GM10248 (cell line): ENCODE data around the gene TSPAN7.

ENCODE experiments used
- CTCF ChIA-PET: fragments of 300-600 bp; sonication (Branson Sonifier 250); formaldehyde crosslinking; extraction: SDS; loops from one replicate; lab custom pipeline; 2021; ENCODE audit warnings: antibody characterized with exemption; lab: Yijun Ruan, JAX
- POLR2A ChIA-PET: fragments of 350-650 bp; sonication (Branson Sonifier 250); formaldehyde crosslinking; extraction: SDS; loops from one replicate; lab custom pipeline; 2020; ENCODE audit warnings: antibody characterized with exemption; lab: Yijun Ruan, JAX
- DNase-seq: peaks from one replicate; pipeline ENCODE4 v3.0.0; 2012; ENCODE audit errors: extremely low spot score
- CTCF ChIP-seq: IDR thresholded peaks from 2 replicates; pipeline ENCODE4 v1.5.1; 2012; ENCODE audit warnings: mild to moderate bottlenecking, low read depth; ENCODE audit errors: extremely low read depth, missing control alignments, control extremely low read depth

Gene TSPAN7

DNA sequence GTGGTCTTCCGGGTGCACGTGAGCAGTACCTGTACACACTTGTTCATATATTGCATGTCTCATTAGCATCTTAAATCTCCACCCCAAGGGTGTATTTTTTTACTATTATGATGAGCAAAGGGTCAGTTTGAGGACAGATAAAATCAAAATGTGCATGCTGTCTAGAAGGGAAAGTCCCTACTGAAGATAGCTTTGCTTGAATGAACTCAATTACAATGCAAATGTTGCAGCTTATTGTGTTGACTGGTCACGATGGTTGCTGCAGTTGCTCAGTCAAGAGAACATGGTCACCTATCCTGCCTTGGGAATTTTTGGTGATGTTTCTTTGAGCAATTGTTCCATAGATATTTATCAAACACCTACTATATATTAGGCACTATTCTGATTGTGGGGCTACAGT is 136.1 kb downstream of the TSPAN7 start:
- DNase-seq, result no peak
- no peak for TF ChIP-seq CTCF
- ChIA-PET POLR2A (no interaction called here), CTCF (no interaction called here)

DNA sequence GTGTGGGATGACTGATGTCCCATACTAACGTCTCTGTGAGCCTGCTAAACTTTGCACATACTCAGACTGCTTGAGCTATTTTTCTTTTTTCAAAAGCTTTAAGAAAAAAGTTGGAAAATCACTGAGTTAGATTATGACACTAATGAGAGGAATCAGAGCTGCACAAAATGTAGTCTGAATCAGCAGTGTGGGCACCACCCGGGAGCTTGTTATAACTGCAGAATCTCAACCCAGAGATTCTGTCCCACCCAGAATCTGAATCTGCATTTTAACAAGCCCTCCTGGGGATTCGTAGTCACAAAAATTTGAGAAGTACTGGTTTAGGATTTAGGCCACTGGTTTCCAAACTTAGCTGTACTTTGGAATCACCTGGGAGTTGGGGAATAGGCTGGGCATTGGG is 137.8 kb downstream of the TSPAN7 start:
- ChIA-PET POLR2A (no interaction called here), CTCF (interaction anchor here (0.9 kb wide), 1 partner anchor 71 kb away, joined by 4 read pairs; no protein-coding TSS in a partner anchor)
- TF ChIP-seq CTCF, result no peak
- DNase-seq, result no peak

- no peak for TF ChIP-seq CTCF
- DNase-seq, result no peak
- ChIA-PET CTCF (interaction anchor here (0.9 kb wide), 1 partner anchor 72 kb away, joined by 4 read pairs; no protein-coding TSS in a partner anchor), POLR2A (no interaction called here)
These were observed 138.4 kb downstream of the TSPAN7 start for GRCh38 chrX:38699696-38700095.

DNA sequence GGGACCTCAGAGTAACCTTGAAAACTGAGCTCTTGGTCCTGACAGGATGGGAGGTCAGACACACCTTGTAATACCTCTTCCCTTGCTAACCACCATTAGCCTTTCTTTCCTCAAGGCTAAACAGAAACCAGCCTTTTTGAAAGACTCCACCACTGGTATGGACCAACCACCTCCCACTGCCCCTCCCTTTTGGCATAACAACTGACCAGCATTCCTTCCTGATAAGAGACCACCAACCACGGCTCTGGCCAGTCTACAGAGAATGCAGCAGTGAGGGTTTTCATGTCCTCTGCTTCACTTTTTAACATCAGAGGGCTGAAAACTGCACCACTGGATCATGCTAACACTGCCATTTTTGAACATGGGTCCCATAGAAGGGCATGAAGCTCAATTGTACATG is 139.7 kb downstream of the TSPAN7 start:
- no peak for TF ChIP-seq CTCF
- no peak for DNase-seq
- ChIA-PET CTCF (interaction anchor here (1.2 kb wide), 1 partner anchor 19 kb away, joined by 3 read pairs; no protein-coding TSS in a partner anchor), POLR2A (no interaction called here)

DNA sequence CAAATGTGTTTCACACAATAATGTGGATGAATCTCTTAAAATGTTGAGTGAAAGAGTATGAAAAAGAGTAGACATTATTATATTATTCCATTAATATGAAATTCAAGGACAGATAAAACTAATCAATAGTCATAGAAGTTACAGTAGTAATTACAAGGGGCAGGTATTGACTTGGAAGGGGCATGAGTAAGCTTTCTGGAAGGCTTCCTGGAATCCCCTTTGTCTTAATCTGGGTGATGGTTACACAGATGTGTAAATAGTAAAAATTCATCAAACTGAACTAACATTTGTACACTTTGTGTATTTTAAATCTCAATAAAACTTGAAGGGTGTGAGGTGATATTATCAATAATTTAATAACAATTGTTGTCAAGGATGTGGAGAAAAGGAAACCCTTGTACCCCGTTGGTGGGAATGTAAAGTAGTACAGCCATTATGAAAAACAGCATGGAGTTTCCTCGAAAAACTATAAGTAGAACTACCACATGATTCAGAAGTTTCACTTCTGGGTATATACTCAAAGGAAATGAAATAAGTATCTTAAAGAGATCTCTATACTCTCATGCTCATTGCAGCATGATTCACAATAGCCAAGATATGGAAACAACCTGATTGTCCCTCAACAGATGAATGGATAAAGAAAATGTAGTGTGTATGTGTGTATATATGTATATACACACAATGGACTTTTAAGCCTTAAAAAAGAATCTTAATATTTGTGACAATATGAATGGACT is 143.0 kb downstream of the TSPAN7 start:
- POLR2A ChIA-PET, result no interaction called here
- CTCF ChIA-PET, result no interaction called here
- DNase-seq, result no peak
- no peak for TF ChIP-seq CTCF

- no peak for TF ChIP-seq CTCF
- DNase-seq, result peak; percentile 28
- CTCF ChIA-PET, result interaction anchor here (1.2 to 1.9 kb wide), 3 partner anchors 11 to 434 kb away, joined by 3 to 5 read pairs (median 3); no protein-coding TSS in a partner anchor
- POLR2A ChIA-PET, result no interaction called here
These were observed 156.5 kb downstream of the TSPAN7 start for GRCh38 chrX:38717871-38718270.

DNA sequence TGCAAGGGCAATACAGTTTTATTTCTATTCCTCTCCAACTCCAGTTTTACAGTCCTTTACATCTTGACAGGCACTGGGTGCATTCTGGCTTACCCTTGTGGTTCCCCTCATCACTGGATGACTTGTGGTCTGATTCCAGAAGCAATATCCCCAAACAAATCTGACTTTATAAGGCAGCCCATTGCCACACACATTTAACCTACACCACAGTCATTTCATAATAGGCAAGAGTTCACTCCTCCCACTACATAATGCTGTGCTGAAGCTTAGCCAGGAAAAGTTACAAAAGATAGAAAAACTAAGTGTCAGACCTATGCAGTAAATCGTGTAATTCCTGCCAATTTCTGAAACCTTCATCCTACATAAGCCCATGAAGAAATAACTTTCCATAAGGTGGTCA is 157.0 kb downstream of the TSPAN7 start:
- no peak for TF ChIP-seq CTCF
- POLR2A ChIA-PET, result no interaction called here
- CTCF ChIA-PET, result interaction anchor here (0.7 to 1.9 kb wide), 3 partner anchors 11 to 32 kb away, joined by 3 to 5 read pairs (median 3); no protein-coding TSS in a partner anchor
- DNase-seq, result no peak
